ENCODE data around the gene EIF4E2.

EIF4E2 gene, protein sequence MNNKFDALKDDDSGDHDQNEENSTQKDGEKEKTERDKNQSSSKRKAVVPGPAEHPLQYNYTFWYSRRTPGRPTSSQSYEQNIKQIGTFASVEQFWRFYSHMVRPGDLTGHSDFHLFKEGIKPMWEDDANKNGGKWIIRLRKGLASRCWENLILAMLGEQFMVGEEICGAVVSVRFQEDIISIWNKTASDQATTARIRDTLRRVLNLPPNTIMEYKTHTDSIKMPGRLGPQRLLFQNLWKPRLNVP

DNA sequence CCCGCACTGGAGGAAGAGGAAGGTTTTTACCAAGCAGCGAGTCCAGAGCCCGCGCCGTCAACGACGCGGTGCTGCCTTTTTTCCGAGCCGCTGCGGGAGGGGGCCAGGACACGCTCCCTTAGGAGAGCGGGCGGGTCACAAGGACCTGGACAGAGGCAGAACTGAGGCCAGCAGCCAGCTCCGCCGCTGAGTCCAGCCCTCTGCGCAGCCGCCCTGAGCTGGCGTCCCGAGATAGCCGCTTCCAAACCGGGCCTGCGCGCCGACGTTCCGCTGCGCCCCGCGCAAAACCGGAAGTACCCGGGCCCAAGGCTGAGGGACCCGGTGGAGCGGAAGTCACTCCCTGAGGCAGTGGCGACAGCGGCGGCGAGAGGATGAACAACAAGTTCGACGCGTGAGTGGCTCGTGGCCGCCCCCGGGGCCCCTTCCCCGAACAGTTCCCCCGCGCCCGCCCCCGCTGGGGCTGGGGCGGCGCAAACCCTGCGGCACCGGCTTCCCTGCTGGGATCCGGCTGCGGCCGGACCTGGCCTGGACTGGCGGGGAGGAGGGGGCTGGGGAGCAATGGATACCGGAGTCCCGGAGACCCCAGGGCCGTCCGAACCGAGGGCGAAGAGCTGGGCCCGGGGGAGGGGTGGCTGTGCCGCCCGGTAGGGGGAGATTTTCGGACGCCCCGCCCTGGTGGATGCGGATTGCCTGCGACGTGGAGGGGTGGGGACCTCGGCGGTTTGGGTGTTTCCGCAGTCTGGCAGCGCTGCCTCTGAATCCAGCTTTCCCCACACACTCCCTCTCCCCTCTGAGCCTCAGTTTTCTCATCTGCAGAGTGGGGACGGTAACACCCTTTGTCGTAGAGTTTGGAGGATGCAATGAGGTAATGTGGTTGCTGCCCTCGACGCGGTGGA is at the start of gene EIF4E2, which contains the start of gene TIGD1:
Gene EIF4E2, plus strand, starts transcription at position 336 of the 896 bp plus-strand sequence. Its CDS starts 36 bp downstream, at position 372.
Gene TIGD1, minus strand, starts transcription at position 204 of the 896 bp plus-strand sequence. CDS start 675 bp downstream, outside the sequence.
- DNase-seq: peak; percentile 64

DNA sequence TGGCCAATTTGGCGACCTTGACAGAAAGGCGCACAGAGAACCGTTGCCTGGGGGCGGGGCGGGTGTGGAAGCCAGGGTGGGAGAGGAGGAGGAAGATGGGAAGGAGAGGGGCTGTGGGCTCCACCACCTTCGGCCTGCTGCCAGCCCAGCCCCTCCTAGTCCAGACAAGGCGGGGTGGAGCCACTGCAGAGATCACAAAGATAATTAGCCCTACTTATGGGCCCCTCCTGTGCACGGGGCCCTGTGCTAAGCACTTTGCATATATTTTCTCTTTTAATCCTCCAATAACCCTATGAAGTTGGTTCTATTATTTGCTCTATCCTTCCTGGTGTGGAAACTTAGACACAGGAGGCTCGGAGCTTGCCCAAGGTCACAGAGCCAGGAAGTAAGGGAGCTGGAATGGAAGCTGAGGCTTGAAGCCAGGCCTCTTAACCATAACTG is 49.1 kb upstream of the EIF4E2 start:
- no peak for DNase-seq

DNA sequence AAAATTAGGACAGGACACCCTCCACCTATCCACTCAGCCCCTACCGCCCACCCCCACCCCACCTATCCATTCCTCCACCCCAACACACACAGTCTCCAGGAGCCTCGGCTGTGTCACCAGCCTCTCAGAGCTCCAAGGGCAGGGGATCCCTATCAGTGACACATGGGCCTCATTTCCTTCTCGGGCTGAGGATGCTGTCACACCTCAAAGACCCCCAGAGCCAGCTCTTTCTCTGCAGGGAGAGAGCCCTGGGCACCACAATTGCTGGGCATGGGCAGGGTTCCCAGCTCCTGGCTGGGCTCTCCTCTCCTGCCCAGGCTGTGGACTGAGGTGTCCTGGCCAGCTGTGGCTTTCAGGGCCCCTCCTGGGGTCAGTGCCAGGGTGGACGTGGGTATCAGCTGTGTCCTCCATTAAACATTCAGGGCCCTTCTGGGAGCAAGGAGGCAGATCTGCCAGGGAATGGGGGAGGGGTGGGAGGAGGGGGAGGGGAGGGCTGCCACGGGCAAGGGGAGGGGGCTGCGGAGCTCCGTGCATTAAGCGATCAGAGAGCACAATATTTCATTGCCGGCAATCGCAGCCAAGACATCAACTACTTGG is 48.6 kb upstream of the EIF4E2 start:
- no peak for DNase-seq

DNA sequence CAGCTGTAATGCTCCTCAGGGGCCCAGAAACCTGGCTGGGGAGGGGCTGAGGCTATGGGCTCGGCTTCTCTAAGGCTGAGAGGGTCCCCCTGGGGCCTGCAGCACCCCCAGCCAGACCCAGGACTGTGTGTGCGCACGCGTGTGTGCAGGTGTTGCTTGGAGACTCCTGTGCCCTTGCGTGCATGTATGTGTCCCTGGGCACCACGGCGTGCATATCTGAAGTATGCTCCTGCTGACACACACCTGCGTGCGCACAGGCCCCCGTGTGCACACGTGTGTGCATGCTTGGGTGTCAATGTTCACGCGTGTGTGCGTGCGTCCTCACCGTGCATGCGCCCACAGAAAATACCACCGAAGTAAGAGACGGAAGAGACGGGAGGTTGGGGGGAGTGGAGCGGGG is 48.0 kb upstream of the EIF4E2 start:
- no peak for DNase-seq

DNA sequence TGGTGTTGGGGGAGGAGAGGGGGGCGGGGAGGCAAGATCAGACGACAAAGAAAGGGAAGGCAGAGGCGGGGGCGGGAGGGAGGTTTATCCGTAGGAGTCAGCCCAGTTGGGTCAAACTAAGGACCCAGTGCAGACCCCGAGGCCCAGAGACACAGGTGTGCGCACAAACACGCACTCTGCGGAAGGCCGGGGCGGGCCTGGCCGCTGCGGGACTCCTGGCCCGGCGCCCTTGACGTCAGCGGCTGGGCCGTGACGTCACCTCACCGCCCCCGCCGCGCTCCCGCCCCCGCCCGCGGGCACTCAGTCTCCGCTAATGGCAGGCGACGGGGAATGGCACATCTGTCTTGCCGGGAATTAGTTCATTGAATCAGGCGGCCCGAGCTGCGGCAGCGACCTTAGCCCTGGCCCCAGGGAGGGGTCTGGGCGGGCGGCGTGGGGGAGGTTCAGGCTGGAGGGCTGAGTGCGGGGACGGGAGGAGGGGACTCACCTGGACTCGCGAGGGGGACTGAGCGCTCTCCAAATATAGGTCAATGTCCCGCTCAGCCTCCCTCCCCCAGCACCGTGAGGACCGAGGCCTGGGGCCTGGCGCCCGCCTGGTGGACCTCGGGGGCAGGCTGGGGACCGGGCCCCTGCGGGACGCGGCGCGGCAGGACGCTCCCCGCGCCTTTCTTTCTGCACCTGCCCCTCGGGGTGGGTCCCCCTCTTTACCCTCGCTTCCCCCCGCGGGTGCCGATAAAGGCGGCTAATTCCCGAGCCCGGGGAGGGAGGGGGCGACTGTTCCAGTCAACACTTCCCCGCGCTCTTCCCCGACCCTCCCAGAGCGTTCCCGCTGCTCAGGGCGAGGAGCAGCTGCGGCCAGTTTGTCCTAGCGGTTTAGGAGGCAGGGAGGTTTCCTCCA is 47.3 kb upstream of the EIF4E2 start:
- DNase-seq: no peak

DNA sequence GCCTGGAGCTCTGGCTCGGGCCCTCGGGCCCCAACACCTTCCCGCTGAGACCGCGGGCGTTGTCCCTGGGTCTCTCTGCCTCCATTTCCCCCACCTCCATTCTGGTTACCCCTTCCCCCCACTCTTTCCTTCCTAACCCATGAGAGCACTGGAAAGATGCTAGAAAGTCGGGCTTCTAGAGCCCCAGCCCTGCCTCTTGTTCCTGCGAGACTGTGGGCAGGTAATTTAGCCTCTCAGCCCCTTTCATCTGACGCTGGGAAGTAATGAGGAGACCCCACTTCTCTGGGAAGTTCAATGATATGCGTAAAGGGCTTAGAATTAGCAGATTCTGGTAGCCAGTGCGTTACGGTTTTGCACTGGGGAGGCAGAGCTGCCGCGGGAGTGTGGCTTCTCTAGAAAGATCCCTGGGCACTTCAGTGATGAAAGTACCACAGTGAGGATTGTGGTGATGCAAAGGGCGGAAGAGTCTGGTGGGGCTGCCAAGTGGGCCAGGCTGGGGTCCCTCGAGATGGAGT is 46.6 kb upstream of the EIF4E2 start:
- DNase-seq: no peak

DNA sequence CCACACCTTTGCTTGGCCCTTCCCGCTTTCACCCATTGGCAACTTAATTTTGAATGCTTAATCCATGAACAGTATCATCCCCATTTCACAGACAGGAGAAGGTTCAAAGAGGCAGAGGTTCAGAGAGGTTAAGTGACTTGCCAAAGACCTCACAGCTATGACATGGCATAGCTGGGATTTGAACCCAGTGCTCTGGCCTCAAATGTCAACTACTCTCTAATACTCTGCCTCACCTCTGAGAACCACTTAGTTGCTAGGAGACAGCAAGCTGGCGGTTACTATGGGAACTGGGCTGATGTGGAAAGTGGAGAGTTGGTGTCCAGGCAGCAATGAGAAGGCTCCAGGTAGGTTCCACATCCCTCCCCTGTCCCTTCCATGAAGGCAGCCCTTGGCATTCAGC is 46.1 kb upstream of the EIF4E2 start:
- DNase-seq: no peak

DNA sequence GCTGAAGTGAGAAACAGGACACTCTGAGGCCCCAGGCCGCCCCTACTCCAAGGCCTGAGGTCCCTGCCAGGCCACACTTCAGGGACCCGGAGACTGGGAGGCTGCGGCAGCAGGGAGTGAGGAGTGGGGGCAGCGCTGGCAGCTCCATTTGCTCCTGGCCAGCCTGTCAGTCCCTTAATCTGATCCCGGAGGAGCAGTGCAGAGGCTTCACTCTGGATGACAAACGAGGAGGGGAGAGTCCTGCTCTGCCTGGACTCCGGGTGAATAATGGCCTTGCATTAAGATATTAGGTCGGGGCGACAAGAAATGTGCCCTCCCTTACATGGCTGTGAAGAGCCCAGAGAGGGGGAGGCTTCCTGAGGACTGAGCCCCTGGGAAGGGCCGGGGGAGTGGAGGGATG is 44.6 kb upstream of the EIF4E2 start:
- DNase-seq: no peak

DNA sequence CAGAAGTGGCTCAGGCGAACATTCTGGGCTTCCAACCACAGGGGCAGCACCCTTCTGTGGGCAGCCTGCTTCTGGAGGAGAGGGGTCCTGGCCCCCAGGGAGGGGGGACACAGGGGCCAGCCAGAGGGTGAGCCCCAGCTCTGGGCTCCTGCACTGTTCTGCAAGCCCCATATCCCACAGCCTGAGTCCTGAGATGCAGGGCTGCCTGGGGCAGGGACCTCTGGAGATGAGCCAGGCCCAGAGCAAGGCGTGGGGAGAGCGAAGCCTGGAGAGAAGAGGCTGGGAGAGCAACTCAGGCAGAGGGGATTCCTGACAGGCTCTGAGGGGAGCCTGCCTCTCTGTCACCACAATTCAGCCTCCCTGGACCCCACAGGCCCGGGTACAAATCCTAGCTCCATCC is 43.8 kb upstream of the EIF4E2 start:
- DNase-seq: no peak

DNA sequence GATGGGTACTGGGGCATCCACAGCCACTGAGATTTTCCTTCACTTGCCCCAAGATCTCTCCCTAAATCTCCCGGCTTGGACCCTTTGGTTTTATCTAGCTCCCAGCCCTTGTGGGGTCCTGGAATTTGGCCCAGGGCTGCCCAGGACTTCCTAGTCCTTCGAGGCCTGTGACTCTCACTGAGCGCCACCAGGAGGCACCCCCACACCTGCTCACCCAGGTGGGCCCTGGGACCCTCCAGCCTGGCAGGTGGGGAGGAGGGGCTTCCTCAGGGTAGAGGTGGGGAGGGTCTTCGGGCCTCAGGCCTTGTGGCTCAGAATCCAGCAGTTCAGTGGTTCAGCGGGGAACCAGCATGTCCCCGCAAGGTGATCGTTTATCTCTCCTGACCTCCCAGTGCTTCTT is 42.2 kb upstream of the EIF4E2 start:
- DNase-seq: no peak

DNA sequence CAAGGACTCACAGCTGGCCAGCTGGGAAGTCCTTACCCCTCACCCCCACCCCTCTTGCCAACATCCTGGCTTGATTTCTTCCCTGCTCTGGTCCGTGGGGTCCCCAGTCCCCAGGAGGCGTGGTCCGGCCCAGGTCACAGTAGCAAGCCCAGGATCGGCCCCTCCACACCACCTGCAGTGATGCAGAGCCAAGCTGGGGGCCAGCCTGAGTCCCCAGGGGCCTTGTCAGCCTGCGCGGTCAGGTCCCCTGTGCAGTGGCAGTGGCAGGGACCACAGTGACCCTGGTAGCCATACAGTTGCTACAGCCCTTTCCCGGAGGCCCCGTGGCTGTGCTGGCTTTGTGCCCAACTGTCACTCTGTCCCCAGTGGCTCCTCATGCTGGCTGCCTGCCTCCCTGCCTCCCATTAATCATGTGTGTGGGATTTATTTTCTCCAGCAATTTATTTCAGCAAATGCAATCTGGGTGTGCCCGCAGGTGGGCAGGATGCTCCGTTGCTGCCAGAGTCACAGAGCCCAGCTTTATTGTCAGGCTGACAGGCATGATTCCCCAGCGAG is 39.1 kb upstream of the EIF4E2 start:
- DNase-seq: no peak

DNA sequence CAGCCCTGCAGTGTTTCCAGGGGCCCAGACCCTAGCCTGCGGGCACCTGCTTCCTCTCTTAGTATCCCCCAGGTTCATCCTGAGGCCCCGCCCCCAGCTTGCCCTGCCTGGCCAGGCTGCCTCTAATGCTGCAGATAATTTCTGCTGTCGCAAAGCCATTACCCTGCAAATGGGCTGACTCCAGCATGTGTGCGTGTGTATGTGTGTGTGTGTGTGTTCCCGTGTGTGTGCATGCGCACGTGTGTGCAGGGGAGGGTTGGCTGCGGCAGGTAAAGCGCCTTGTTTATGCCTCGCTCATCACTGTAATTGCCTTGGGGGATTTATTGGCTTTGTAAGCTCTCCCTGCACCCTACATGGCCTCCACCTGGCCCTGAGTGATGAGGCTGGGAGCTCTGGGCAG is 37.9 kb upstream of the EIF4E2 start:
- DNase-seq: no peak

DNA sequence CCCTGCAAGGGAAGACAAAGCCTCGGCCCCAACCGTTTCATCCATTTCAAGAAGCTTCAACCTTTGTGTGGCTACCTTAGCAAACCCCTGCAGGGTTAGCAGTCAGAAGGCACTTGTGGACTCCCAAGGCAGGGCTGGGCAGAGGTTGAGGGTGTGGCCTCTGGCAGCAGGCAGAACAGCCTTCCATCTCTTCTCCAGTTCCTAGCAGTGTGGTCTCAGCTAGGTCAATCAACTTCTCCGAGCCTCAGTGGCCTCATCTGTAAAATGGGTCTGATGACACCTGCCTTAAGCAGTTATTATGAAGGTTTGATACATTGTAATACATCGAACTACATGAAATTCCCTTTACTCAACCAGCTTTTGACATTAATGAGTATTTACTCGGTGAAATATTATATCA is 37.1 kb upstream of the EIF4E2 start:
- DNase-seq: no peak

DNA sequence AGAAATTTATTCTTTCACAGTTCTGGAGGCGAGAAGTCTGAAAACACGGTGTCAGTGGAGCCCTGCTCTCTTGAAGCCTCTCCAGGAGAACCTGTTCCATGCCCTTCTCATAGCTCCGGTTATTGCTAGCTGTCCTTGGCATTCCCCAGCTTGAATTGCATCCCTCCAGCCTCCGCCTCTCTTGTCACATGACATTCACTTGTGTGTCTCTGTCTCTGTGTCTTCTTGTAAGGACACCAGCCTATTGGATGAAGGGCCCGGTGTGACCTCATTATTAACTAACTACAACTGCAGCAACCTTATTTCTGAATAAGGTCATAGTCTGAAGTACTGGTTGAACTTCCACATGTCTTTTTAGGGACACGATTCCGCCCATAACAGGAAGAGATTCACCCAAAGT is 34.9 kb upstream of the EIF4E2 start:
- no peak for DNase-seq

DNA sequence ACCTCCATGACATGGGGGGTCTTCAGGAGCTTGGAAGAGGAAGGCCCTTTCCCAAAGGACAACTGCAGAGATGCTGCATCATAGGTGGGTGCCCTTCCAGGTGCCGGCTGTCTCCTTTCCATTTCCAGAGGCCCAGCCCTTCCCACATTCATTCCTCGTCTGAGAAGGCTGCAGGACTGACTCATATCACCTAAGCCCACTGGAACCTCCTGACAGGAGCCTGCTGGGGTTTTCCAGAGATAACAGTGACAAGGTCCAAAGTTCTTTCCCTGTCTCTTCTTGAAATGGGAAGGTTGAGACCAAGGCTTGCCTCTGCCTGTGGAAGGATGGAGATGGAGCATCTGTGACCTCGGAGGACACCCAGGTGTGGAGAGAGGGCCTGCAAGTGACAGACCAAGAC is 33.9 kb upstream of the EIF4E2 start:
- DNase-seq: no peak

DNA sequence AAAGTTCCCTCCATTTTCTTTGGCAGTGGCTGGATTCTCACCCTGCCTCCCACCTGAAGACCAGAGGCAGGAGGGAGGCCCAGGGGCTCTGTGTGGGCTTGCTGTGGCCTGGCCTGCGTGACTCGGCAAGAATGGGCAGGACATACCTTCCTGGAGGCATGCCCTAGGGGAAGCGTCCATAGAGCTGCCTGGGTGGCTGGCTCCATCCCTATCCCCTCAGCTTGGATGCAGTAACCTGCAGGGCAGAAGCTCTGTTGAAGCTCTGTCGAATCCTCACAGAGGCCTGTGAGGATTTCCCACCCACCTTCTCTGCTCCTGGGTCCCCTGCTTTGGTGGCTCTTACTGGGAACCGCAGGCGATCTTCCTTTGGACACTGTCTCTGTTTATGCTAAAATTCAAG is 31.6 kb upstream of the EIF4E2 start:
- DNase-seq: no peak

DNA sequence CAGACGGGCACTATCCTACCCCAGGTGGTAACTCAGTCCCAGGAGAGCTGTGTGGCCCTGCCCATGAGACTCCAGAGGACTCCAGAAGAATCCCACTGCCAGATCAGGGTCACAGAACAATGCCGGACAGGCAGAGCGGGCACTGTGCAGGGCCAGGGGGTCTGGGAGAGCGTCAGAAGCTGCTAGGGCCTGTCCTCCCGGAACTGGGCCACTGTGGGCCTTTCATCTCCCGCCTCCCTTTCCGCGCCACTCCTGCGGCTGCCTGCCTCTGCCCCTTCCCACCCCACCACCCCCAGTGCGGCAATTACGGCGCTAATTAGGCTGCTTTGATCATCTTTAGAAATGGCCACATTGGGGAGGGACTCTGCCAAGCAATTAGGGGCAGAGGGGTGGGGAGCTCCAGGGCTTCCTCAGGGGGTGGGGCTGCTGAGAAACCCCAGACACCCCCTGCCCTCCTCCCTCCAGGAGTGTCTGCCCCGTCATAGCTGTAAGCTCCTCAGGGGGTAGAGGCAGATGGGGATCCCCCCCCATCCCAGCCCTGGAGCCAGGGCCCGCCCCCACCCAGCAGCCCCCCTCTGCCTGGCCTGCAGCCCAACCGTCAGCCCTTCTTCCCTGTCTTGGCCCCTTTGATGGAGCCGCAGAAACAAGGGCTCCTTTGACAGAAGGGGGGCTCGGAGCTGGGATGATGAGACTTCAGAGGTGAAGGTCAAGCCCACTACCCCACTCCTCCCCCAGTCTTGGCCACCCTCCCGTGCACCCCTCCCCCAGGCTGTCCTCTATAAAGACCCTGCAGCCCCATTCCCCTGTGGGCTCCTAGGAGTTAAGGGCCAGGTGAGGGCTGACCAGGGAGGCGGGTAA is 30.7 kb upstream of the EIF4E2 start, which contains the start of gene PRSS56:
Gene PRSS56, plus strand, starts transcription at position 808 of the 858 bp plus-strand sequence. CDS start 211 bp downstream, outside the sequence.
- no peak for DNase-seq

DNA sequence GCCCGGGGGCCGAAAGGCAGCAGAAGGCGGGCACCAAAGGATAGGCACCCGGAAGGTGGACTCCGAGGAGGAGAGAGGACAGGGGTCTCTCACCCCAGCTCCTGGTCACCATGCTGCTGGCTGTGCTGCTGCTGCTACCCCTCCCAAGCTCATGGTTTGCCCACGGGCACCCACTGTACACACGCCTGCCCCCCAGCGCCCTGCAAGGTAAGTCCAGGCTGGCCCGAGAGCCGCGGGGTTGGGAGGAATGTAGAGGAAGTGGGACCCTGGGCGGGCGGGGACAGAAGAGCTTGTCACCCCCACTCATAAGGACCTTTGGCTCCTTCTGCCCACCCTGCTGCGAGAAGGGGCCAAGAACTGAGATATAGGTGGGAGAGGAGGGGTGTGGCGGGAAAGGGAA is 30.0 kb upstream of the EIF4E2 start:
- DNase-seq: no peak

DNA sequence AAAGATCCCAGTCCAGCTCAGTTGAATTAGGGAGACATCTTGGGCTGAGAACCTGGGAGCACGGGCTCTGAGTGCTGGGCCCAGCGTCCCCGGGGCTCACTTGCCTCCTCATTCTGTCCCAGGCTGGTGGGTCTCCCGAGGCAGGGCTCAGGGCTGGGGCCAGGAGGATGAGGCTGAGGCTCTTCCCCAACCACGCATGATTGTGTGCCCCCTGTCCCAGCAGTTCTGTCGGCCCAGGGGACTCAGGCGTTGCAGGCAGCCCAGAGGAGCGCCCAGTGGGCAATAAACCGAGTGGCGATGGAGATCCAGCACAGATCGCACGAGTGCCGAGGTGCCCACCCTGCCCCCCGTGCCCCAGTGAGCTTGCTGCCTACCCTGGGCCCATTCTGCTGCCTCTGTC is 29.4 kb upstream of the EIF4E2 start:
- DNase-seq: no peak

DNA sequence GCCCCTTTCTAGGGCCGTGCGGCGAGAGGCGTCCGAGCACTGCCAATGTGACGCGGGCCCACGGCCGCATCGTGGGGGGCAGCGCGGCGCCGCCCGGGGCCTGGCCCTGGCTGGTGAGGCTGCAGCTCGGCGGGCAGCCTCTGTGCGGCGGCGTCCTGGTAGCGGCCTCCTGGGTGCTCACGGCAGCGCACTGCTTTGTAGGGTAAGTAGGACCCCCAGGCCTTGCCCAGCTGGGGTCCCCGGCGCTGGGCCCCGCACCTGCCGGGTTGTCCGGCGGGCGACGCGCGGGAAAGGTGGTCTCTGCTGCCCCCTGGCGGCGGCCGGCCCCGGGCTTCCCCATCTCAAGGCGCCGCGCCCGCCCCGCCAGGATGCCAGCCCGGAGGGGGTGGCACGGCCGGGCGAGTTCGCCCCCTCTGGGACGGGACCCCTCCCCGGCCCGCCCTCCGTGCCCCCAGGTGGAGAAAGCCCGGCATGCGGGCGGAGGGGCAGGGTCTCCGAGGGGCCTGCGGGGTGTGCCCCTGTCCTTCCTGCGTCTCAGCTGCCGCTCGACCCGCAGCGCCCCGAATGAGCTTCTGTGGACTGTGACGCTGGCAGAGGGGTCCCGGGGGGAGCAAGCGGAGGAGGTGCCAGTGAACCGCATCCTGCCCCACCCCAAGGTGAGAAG is 28.4 kb upstream of the EIF4E2 start:
- DNase-seq: no peak
